ENCODE results near the gene COL25A1. TPM values are rescaled to one million over a fixed set of nuclear protein-coding genes. Genes with fewer than 3 reads are reported as not detected.

Gene COL25A1
- total RNA-seq, 1 experiment from 2014 or later = not detected

- H3K4me2 ChIP-seq (ENCODE audit: low read length) = no peak within 1 kb of the TSS
- ChIA-PET POLR2A (no interaction called here), CTCF (no interaction called here), RAD21 (ENCODE audit: low non-redundant PET in 1 of 2, low total read pairs in 2 of 2, uncharacterized antibody in 2 of 2, unreplicated experiment in 2 of 2) (no interaction called here)
- H3K27ac ChIP-seq (ENCODE audit: low read depth, low read length) = no peak within 1 kb of the TSS
- no TSS peak for BruUV-seq (replicated peaks)
- H3K36me3 ChIP-seq (ENCODE audit: control insufficient read depth in 1 of 2, insufficient read depth in 2 of 2, low read length in 2 of 2) = no peaks in the 10 kb centered on the region
- intact Hi-C loops (cut with micrococcal nuclease) = no loop called here
- no peaks in the 10 kb centered on the region for H3K79me2 ChIP-seq (ENCODE audit: insufficient read depth, low read length)
- TF ChIP-seq SP1 (IDR thresholded peaks at IDR 0.05; ENCODE audit: low read depth) (no peak), EGR1 (IDR thresholded peaks at IDR 0.05; ENCODE audit: low read depth) (no peak), ZFX (IDR thresholded peaks at IDR 0.05) (no peak), TCF7L2 (IDR thresholded peaks at IDR 0.05; ENCODE audit: borderline replicate concordance, extremely low read depth, insufficient read depth, insufficient read length) (no peak), EZH2phosphoT487 (IDR thresholded peaks at IDR 0.05; ENCODE audit: borderline replicate concordance) (no peak)
- TF ChIP-seq, protein P1, sequence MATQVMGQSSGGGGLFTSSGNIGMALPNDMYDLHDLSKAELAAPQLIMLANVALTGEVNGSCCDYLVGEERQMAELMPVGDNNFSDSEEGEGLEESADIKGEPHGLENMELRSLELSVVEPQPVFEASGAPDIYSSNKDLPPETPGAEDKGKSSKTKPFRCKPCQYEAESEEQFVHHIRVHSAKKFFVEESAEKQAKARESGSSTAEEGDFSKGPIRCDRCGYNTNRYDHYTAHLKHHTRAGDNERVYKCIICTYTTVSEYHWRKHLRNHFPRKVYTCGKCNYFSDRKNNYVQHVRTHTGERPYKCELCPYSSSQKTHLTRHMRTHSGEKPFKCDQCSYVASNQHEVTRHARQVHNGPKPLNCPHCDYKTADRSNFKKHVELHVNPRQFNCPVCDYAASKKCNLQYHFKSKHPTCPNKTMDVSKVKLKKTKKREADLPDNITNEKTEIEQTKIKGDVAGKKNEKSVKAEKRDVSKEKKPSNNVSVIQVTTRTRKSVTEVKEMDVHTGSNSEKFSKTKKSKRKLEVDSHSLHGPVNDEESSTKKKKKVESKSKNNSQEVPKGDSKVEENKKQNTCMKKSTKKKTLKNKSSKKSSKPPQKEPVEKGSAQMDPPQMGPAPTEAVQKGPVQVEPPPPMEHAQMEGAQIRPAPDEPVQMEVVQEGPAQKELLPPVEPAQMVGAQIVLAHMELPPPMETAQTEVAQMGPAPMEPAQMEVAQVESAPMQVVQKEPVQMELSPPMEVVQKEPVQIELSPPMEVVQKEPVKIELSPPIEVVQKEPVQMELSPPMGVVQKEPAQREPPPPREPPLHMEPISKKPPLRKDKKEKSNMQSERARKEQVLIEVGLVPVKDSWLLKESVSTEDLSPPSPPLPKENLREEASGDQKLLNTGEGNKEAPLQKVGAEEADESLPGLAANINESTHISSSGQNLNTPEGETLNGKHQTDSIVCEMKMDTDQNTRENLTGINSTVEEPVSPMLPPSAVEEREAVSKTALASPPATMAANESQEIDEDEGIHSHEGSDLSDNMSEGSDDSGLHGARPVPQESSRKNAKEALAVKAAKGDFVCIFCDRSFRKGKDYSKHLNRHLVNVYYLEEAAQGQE (IDR thresholded peaks at IDR 0.05; ENCODE audit: low read depth) = no peak
- no peak for DNase-seq (ENCODE audit: low read depth, low spot score)
- no peaks in the 10 kb centered on the region for H3K9me3 ChIP-seq (ENCODE audit: control insufficient read depth in 1 of 2, insufficient read depth in 1 of 2, low read depth in 1 of 2, low read length in 2 of 2)
- no peak for ATAC-seq
- H3K4me1 ChIP-seq (ENCODE audit: control insufficient read depth in 1 of 2, insufficient read depth in 2 of 2, low read length in 2 of 2) = no peaks in the 10 kb centered on the region
- no peaks in the 10 kb centered on the region for H3K9me2 ChIP-seq (ENCODE audit: insufficient read depth)
- no peak within 1 kb of the TSS for H3K4me3 ChIP-seq (replicated peaks in 1 of 2; ENCODE audit: low read depth in 1 of 2, low read length in 2 of 2)
- H4K20me1 ChIP-seq (ENCODE audit: insufficient read depth) = no peaks in the 10 kb centered on the region
- H3K27me3 ChIP-seq (ENCODE audit: insufficient read depth, low read length) = no peaks in the 10 kb centered on the region
- H2AFZ ChIP-seq (ENCODE audit: low read depth, low read length, poor library complexity, severe bottlenecking) = no peak within 1 kb of the TSS
- H3K9ac ChIP-seq (ENCODE audit: low read length) = no peak within 1 kb of the TSS
Observed at GRCh38 chr4:108762559-108763225, 539.8 kb downstream of the COL25A1 start, which contains the start of gene ETNPPL. TSS of gene ETNPPL (minus strand) at chr4:108763053. CDS start at chr4:108762898, 155 bp downstream.

Other genes with a start within 250 kb of the COL25A1 start
- gene SEC24B, start 131.2 kb upstream of the COL25A1 start, total RNA-seq (2021; ENCODE audit: unreplicated experiment) = 33.0 TPM